Loucy (cell line): ENCODE measurements around the gene SDC1.

Experiments used
- H2AFZ ChIP-seq: fragments of 200-600 bp; sonication (generic); 2 replicates; pipeline ENCODE4 v1.6.0; 2016; ENCODE audit warnings: antibody characterized with exemption, mild to moderate bottlenecking, low read length, moderate library complexity
- H3F3A ChIP-seq: fragments of 200-600 bp; 2 replicates; pipeline ENCODE4 v1.6.0; 2016; ENCODE audit warnings: antibody characterized with exemption, low read depth, mild to moderate bottlenecking
- H3K27me3 ChIP-seq: fragments of 200-600 bp; sonication (generic); 2 replicates; pipeline ENCODE4 v1.6.1; 2014; ENCODE audit warnings: low read length, mild to moderate bottlenecking; ENCODE audit not compliant: insufficient read depth, poor library complexity, severe bottlenecking
- H3K36me3 ChIP-seq: fragments of 200-600 bp; sonication (generic); 2 replicates; pipeline ENCODE4 v1.6.1; 2016; ENCODE audit warnings: low read length; ENCODE audit not compliant: insufficient read depth
- H3K4me1 ChIP-seq: fragments of 200-600 bp; sonication (generic); 2 replicates; pipeline ENCODE4 v1.5.1; 2014; ENCODE audit warnings: low read length, mild to moderate bottlenecking; ENCODE audit not compliant: insufficient read depth, poor library complexity, severe bottlenecking
- H3K4me2 ChIP-seq: fragments of 200-600 bp; sonication (generic); 2 replicates; pipeline ENCODE4 v1.6.0; 2014; ENCODE audit warnings: antibody characterized with exemption, low read length, low read depth, mild to moderate bottlenecking; ENCODE audit not compliant: poor library complexity, severe bottlenecking
- H3K4me3 ChIP-seq: fragments of 200-600 bp; sonication (generic); 2 replicates; pipeline ENCODE4 v1.5.1; 2014; ENCODE audit warnings: low read length, mild to moderate bottlenecking, mixed read lengths; ENCODE audit not compliant: poor library complexity, severe bottlenecking
- H3K79me2 ChIP-seq: fragments of 200-600 bp; sonication (generic); 2 replicates; pipeline ENCODE4 v1.6.1; 2014; ENCODE audit warnings: low read length; ENCODE audit not compliant: insufficient read depth
- H3K9ac ChIP-seq: fragments of 200-600 bp; sonication (generic); 2 replicates; pipeline ENCODE4 v1.6.0; 2014; ENCODE audit warnings: mild to moderate bottlenecking, low read depth, low read length, moderate library complexity; ENCODE audit not compliant: poor library complexity, severe bottlenecking
- H3K9me2 ChIP-seq: fragments of 200-600 bp; sonication (generic); replicated peaks from 2 replicates; pipeline ENCODE4 v1.6.1; 2016; ENCODE audit warnings: low read depth, low read length, mixed read lengths
- H3K9me3 ChIP-seq: fragments of 200-600 bp; sonication (generic); 2 replicates; pipeline ENCODE4 v1.6.1; 2014; ENCODE audit warnings: mild to moderate bottlenecking, antibody characterized with exemption, low read length, low read depth; ENCODE audit not compliant: insufficient read depth
- H4K20me1 ChIP-seq: fragments of 200-600 bp; sonication (generic); 2 replicates; pipeline ENCODE4 v1.6.0; 2014; ENCODE audit warnings: antibody characterized with exemption, low read length, mild to moderate bottlenecking; ENCODE audit not compliant: insufficient read depth, poor library complexity, severe bottlenecking
- CTCF ChIP-seq: fragments of 200-600 bp; sonication (generic); conservative IDR thresholded peaks from 2 replicates; pipeline ENCODE4 v1.5.1; 2014; ENCODE audit warnings: mild to moderate bottlenecking, antibody characterized with exemption, low read length
- EZH2phosphoT487 ChIP-seq: fragments of 200-600 bp; IDR thresholded peaks from 2 replicates; pipeline ENCODE4 v1.6.1; 2018; ENCODE audit warnings: antibody characterized with exemption, mild to moderate bottlenecking, moderate library complexity, borderline replicate concordance

Gene SDC1

DNA sequence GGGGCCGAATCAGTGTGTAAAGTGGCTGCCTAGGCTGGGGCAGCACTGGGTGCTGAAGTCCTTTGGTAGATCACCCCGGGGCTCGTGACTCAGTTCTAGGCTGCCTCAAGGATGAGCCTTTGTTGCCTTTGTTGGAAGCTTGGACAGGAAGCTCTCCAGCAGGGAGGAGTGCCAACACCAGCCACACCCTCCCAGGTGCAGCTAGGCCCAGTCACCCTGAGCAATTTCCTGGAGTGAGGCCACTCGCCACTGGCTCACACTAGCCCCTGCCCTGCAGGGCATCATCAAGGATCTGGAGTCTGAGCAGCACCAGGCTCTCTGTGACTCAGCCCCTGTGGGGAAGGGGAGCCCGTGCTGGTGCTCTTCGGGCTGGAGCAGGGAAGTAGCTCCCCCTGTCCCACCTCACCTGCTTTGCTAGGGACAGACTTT is 6.7 kb upstream of the SDC1 start:
- Histone ChIP-seq H4K20me1 (no peaks in the 10 kb centered on the region), H3K9ac (no peak overlapping the region), H3K4me3 (no peak overlapping the region), H3K9me2 (no peaks in the 10 kb centered on the region), H3K9me3 (no peaks in the 10 kb centered on the region), H3K79me2 (no peaks in the 10 kb centered on the region), H3K4me2 (no peak overlapping the region), H3K36me3 (no peaks in the 10 kb centered on the region), H3K4me1 (no peaks in the 10 kb centered on the region), H3K27me3 (no peaks in the 10 kb centered on the region), H2AFZ (no peak overlapping the region), H3F3A (no peaks in the 10 kb centered on the region)
- no peak for TF ChIP-seq EZH2phosphoT487
- TF ChIP-seq CTCF, result no peak

GRCh38 chr2:20231159-20231558 is 6.2 kb upstream of the SDC1 start:
- no peak overlapping the region for H3K4me3 ChIP-seq

GRCh38 chr2:20230114-20230425 is 5.1 kb upstream of the SDC1 start:
- Histone ChIP-seq H3F3A (no peaks in the 10 kb centered on the region), H3K36me3 (no peaks in the 10 kb centered on the region), H3K27me3 (no peaks in the 10 kb centered on the region), H4K20me1 (no peaks in the 10 kb centered on the region), H3K79me2 (no peaks in the 10 kb centered on the region), H3K9ac (no peak overlapping the region), H3K9me2 (no peaks in the 10 kb centered on the region), H3K9me3 (no peaks in the 10 kb centered on the region), H2AFZ (no peak overlapping the region), H3K4me2 (no peak overlapping the region), H3K4me3 (no peak overlapping the region), H3K4me1 (no peaks in the 10 kb centered on the region)
- no peak for TF ChIP-seq CTCF
- TF ChIP-seq EZH2phosphoT487, result no peak

More at GRCh38 chr2:20231159-20231558, 6.2 kb upstream of the SDC1 start:
- Histone ChIP-seq H3K79me2 (no peaks in the 10 kb centered on the region), H3K27me3 (no peaks in the 10 kb centered on the region), H3K9me2 (no peaks in the 10 kb centered on the region), H3F3A (no peaks in the 10 kb centered on the region), H2AFZ (no peak overlapping the region), H3K9me3 (no peaks in the 10 kb centered on the region), H3K36me3 (no peaks in the 10 kb centered on the region), H4K20me1 (no peaks in the 10 kb centered on the region), H3K4me2 (no peak overlapping the region), H3K9ac (no peak overlapping the region), H3K4me1 (no peaks in the 10 kb centered on the region)
- TF ChIP-seq EZH2phosphoT487 (no peak), CTCF (no peak)
